OCI-LY7 (cell line): Measurements from ENCODE around the gene IRF7. TPM values are rescaled to one million over a fixed set of nuclear protein-coding genes. Genes with fewer than 3 reads are reported as not detected.

Experiments used
- BruUV-seq: library from RNA; stranded (reverse); fragments of 400-500 nt; replicated peaks from 2 replicates; lab custom pipeline; 2021; lab: Mats Ljungman, UMichigan
- CTCF ChIA-PET: fragments of 300-600 bp; sonication (Branson Sonifier 250); formaldehyde crosslinking; loops from one replicate; lab custom pipeline; 2022; ENCODE audit warnings: antibody characterized with exemption; ENCODE audit not compliant: unreplicated experiment; lab: Charles Lee
- POLR2A ChIA-PET: fragments of 300-600 bp; sonication (Branson Sonifier 250); formaldehyde crosslinking; loops from one replicate; lab custom pipeline; 2022; ENCODE audit warnings: antibody characterized with exemption; lab: Charles Lee
- DNase-seq: peaks from one replicate; pipeline ENCODE4 v3.0.0-alpha.2; 2015; ENCODE audit warnings: low spot score
- H2AFZ ChIP-seq: fragments of 200-600 bp; sonication (generic), shearing (Covaris generic); 2 replicates; pipeline ENCODE4 v1.6.1; 2014; ENCODE audit warnings: mild to moderate bottlenecking, antibody characterized with exemption, low read length, moderate library complexity
- H3K27ac ChIP-seq: fragments of 200-600 bp; sonication (generic); 2 replicates; pipeline ENCODE4 v1.5.1; 2014; ENCODE audit warnings: mixed run types, low read depth, mild to moderate bottlenecking, moderate library complexity, low read length, inconsistent platforms; ENCODE audit not compliant: poor library complexity, severe bottlenecking
- H3K36me3 ChIP-seq: fragments of 200-600 bp; sonication (generic); 2 replicates; pipeline ENCODE4 v1.6.1; 2014; ENCODE audit warnings: mild to moderate bottlenecking, antibody characterized with exemption, low read length, moderate library complexity, mixed read lengths; ENCODE audit not compliant: insufficient read depth
- H3K4me1 ChIP-seq: fragments of 200-600 bp; sonication (generic); 2 replicates; pipeline ENCODE4 v1.5.1; 2014; ENCODE audit warnings: mild to moderate bottlenecking, low read length; ENCODE audit not compliant: insufficient read depth, poor library complexity, severe bottlenecking
- H3K4me2 ChIP-seq: fragments of 200-600 bp; sonication (generic); 2 replicates; pipeline ENCODE4 v1.6.1; 2014; ENCODE audit warnings: mild to moderate bottlenecking, low read length
- H3K4me3 ChIP-seq: fragments of 200-600 bp; sonication (generic); 2 replicates; pipeline ENCODE4 v1.5.1; 2014; ENCODE audit warnings: mild to moderate bottlenecking, low read depth, low read length; ENCODE audit not compliant: poor library complexity, severe bottlenecking
- H3K79me2 ChIP-seq: fragments of 200-600 bp; sonication (generic); 2 replicates; pipeline ENCODE4 v1.6.1; 2016; ENCODE audit warnings: low read depth, mild to moderate bottlenecking, low read length, moderate library complexity, mixed read lengths; ENCODE audit not compliant: insufficient read depth
- H3K9me2 ChIP-seq: fragments of 200-600 bp; sonication (generic); 2 replicates; pipeline ENCODE4 v1.6.1; 2016; ENCODE audit warnings: mild to moderate bottlenecking, low read length, mixed read lengths; ENCODE audit not compliant: insufficient read depth
- H3K9me3 ChIP-seq: fragments of 200-600 bp; sonication (generic); 2 replicates; pipeline ENCODE4 v1.6.1; 2014; ENCODE audit warnings: mild to moderate bottlenecking, mixed run types, low read length, mixed read lengths
- H4K20me1 ChIP-seq: fragments of 200-600 bp; sonication (generic); 2 replicates; pipeline ENCODE4 v1.6.1; 2014; ENCODE audit warnings: mild to moderate bottlenecking, antibody characterized with exemption, low read length, moderate library complexity, mixed read lengths; ENCODE audit not compliant: insufficient read depth
- CTCF ChIP-seq: fragments of 200-600 bp; sonication (generic); conservative IDR thresholded peaks from 2 replicates; pipeline ENCODE4 v1.5.1; 2014; ENCODE audit warnings: mild to moderate bottlenecking, antibody characterized with exemption, low read length, moderate library complexity, mixed read lengths
- EZH2phosphoT487 ChIP-seq: fragments of 200-600 bp; sonication (generic); IDR thresholded peaks from 2 replicates; pipeline ENCODE4 v1.6.1; 2018; ENCODE audit warnings: low read depth, borderline replicate concordance, mild to moderate bottlenecking, mixed run types, antibody characterized with exemption, low read length, moderate library complexity, mixed read lengths
- intact Hi-C: fragments of 100-400 bp; cut with micrococcal nuclease; formaldehyde crosslinking; loops from one replicate; pipeline ENCODE4 v1.10.0; 2022; ENCODE audit not compliant: unreplicated experiment
- total RNA-seq, 2 experiments: library from RNA; depleted of rRNA in 1 of 2; stranded (reverse); fragments of >200 nt in 1 of 2; shearing (Covaris generic) in 1 of 2; gene quantifications; 2 replicates each; pipeline ENCODE4 v1.2.3, GENCODE V29; 2014 to 2022

Gene IRF7
- total RNA-seq, 2 experiments from 2014 or later, result 15.8 to 18.7 TPM

GRCh38 chr11:620201-620600 is 4.5 kb upstream of the IRF7 start:
- TF ChIP-seq CTCF (no peak), EZH2phosphoT487 (no peak)
- Histone ChIP-seq H3K36me3 (no peaks in the 10 kb centered on the region), H3K27ac (no peak overlapping the region), H2AFZ (no peak overlapping the region), H3K4me2 (no peak overlapping the region), H3K79me2 (no peaks in the 10 kb centered on the region), H3K9me3 (no peaks in the 10 kb centered on the region), H3K4me3 (no peak overlapping the region), H3K4me1 (peaks cover 14% of the 10 kb centered on the region), H3K9me2 (no peaks in the 10 kb centered on the region), H4K20me1 (no peaks in the 10 kb centered on the region)
- ChIA-PET POLR2A (no interaction called here), CTCF (no interaction called here)
- DNase-seq, result no peak
- intact Hi-C loops, result no loop called here
- no TSS peak for BruUV-seq

DNA sequence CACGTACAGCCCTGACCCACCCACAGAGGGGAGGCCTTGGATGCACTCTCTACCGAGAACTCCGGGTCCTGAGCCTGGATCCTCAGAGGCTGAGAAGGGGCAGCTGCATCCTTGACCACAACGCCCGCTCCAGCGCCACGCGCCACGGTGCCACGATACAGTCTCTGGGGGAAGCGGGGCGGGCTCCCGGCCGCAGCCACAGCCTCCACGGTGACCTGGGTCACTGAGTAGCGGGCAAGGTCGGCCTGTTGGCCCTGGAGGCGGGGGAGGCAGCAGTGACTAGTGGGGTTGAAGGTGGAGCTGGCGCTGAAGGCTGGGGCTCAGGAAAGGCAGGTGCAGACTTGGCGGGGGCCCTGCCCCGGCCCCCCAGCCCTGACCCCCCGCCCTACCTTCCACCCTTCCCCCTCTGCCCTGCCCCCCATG is 3.9 kb upstream of the IRF7 start:
- BruUV-seq, result no TSS peak
- Histone ChIP-seq H3K9me3 (no peaks in the 10 kb centered on the region), H3K79me2 (no peaks in the 10 kb centered on the region), H2AFZ (no peak overlapping the region), H3K9me2 (no peaks in the 10 kb centered on the region), H3K4me2 (no peak overlapping the region), H4K20me1 (no peaks in the 10 kb centered on the region), H3K27ac (no peak overlapping the region), H3K36me3 (no peaks in the 10 kb centered on the region), H3K4me1 (peaks cover 19% of the 10 kb centered on the region), H3K4me3 (no peak overlapping the region)
- intact Hi-C loops, result loop anchor here (5.0 kb wide), 1 partner anchor 42 kb away; the partner anchor contains the start of gene PHRF1
- ChIA-PET CTCF (no interaction called here), POLR2A (no interaction called here)
- no peak for DNase-seq
- TF ChIP-seq EZH2phosphoT487, result no peak
- TF ChIP-seq CTCF, result no peak

DNA sequence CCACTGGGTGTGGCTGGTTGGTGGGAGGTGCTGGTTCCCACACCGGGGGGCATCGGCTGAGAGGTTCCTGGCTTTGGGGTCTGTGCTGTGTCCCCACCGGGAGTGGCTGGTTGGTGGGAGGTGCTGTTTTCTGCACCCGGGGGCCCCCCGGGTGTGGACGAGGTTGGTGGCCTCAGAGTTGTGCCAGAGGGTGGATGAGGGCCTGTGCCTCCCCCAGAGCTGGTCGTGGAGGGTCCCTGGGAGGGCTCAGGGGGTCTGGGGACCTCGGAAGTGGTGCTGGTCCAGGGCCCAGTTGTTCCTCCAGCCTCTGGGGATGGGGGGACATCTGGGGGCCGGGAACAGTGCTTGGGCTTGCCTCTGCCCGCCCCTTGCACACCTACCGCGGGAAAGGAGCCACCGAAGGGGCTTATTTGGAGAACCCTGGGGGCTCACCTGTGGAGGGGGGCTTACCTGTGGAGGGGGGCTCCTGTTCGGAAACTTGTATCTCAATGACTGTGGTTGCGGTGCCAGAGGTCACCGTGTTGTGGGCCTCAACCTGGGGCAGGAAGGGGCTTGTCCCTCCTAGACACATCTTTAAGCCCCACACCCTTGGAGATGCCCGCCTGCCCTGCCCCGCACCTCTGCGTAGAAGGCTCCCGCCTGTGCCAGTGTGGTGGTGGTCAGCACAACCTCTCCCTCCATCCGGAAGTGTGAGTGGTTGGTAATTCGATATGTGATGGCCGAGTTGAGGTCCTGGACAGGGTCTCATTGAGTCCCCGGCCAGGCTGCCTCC is 3.3 kb upstream of the IRF7 start:
- Histone ChIP-seq H3K9me3 (no peaks in the 10 kb centered on the region), H3K9me2 (no peaks in the 10 kb centered on the region), H3K27ac (no peak overlapping the region), H3K36me3 (no peaks in the 10 kb centered on the region; the same call in 1 of the 2 replicates), H3K79me2 (no peaks in the 10 kb centered on the region), H2AFZ (no peak overlapping the region), H4K20me1 (0 out of 2 replicates have a peak, but pooled peaks cover 3% of the 10 kb centered on the region), H3K4me2 (no peak overlapping the region), H3K4me3 (no peak overlapping the region), H3K4me1 (peaks cover 19% of the 10 kb centered on the region)
- intact Hi-C loops, result loop anchor here (5.0 kb wide), 1 partner anchor 42 kb away; the partner anchor contains the start of gene PHRF1
- TF ChIP-seq CTCF, result no peak
- TF ChIP-seq EZH2phosphoT487, result no peak
- no TSS peak for BruUV-seq
- ChIA-PET CTCF (no interaction called here), POLR2A (no interaction called here)
- no peak for DNase-seq
